HepG2 (cell line): ENCODE measurements around the gene NACAD. TPM values are rescaled to one million over a fixed set of nuclear protein-coding genes. Genes with fewer than 3 reads are reported as not detected.

Experiments
- ATAC-seq: fragments of 200-7000 bp; cut with Tn5 transposase; 3 replicates; pipeline ENCODE4 v1.9.1; 2020; ENCODE audit warnings: mild to moderate bottlenecking, moderate library complexity
- BruUV-seq: library from RNA; stranded (reverse); fragments of 400-500 nt; replicated peaks from 2 replicates; lab custom pipeline; 2021; lab: Mats Ljungman, UMichigan
- CTCF ChIA-PET: fragments of 300-600 bp; formaldehyde crosslinking; extraction: SDS; loops from one replicate; lab custom pipeline; 2021; ENCODE audit warnings: low total read pairs, inconsistent platforms, low intra/inter-chr PET ratio; lab: Yijun Ruan, JAX
- POLR2A ChIA-PET: fragments of 350-600 bp; sonication (Branson Sonifier 250); formaldehyde crosslinking; loops from one replicate; lab custom pipeline; 2020; ENCODE audit warnings: antibody characterized with exemption, inconsistent platforms; lab: Yijun Ruan, JAX
- DNase-seq: peaks from one replicate; pipeline ENCODE4 v3.0.0-alpha.2; 2015; ENCODE audit warnings: low spot score
- FAIRE-seq: peaks from 3 replicates; lab custom pipeline; 2011; peaks lifted over from hg19 to GRCh38; lab: Jason Lieb, UNC
- H2AFZ ChIP-seq: one replicate; pipeline ENCODE4 v1.6.1; 2011; ENCODE audit warnings: low read length, inconsistent platforms
- H3K27ac ChIP-seq: fragments of 300-600 bp; 3 replicates; pipeline ENCODE4 v1.8.0; 2011; ENCODE audit warnings: mixed run types, mild to moderate bottlenecking, mixed read lengths, low read length, inconsistent platforms; ENCODE audit not compliant: insufficient read depth; ENCODE audit errors: extremely low read length
- H3K27me3 ChIP-seq, 2 experiments: fragments of 200-600 bp in 1 of 2; 2 replicates in 1 of 2; 3 replicates in 1 of 2; pipeline versions ENCODE4 v1.6.0 to v1.8.0; 2011; ENCODE audit warnings: low read length in 2 of 2, mild to moderate bottlenecking in 2 of 2, moderate library complexity in 2 of 2, inconsistent platforms in 1 of 2; ENCODE audit not compliant: insufficient read depth in 2 of 2, control insufficient read depth in 1 of 2
- H3K36me3 ChIP-seq, 2 experiments: fragments of 200-600 bp in 1 of 2; replicated peaks in 1 of 2; 2 replicates in 1 of 2; 3 replicates in 1 of 2; pipeline versions ENCODE4 v1.5.1 to v1.8.0; 2011; ENCODE audit warnings: low read length in 2 of 2, inconsistent platforms in 1 of 2; ENCODE audit not compliant: insufficient read depth in 2 of 2, control insufficient read depth in 1 of 2
- H3K4me1 ChIP-seq: 2 replicates; pipeline ENCODE4 v1.5.1; 2012; ENCODE audit warnings: low read length, inconsistent platforms; ENCODE audit not compliant: insufficient read depth
- H3K4me2 ChIP-seq: 2 replicates; pipeline ENCODE4 v1.6.0; 2011; ENCODE audit warnings: low read depth, low read length, inconsistent platforms
- H3K4me3 ChIP-seq, 3 experiments: fragments of 200-600 bp in 1 of 3; sonication (generic), shearing (Covaris generic) in 1 of 3; replicated peaks in 1 of 3; 2 replicates each; pipeline ENCODE4 v1.5.1; 2011 to 2016; ENCODE audit warnings: low read length in 3 of 3, inconsistent platforms in 2 of 3, low read depth in 2 of 3, mild to moderate bottlenecking in 2 of 3, control low read depth in 1 of 3, mixed read lengths in 1 of 3; ENCODE audit not compliant: insufficient read depth in 1 of 3
- H3K79me2 ChIP-seq: one replicate; pipeline ENCODE4 v1.6.1; 2011; ENCODE audit warnings: low read length, inconsistent platforms; ENCODE audit not compliant: insufficient read depth
- H3K9ac ChIP-seq: 2 replicates; pipeline ENCODE4 v1.6.0; 2011; ENCODE audit warnings: mild to moderate bottlenecking, low read depth, low read length, inconsistent platforms; ENCODE audit not compliant: insufficient read depth
- H3K9me3 ChIP-seq: 2 replicates; pipeline ENCODE4 v1.5.1; 2012; ENCODE audit warnings: mild to moderate bottlenecking, low read length
- H4K20me1 ChIP-seq: 2 replicates; pipeline ENCODE4 v1.6.0; 2011; ENCODE audit warnings: inconsistent platforms, mild to moderate bottlenecking, low read length, moderate library complexity; ENCODE audit not compliant: insufficient read depth
- AGO2 ChIP-seq: fragments of 200-400 bp; formaldehyde crosslinking; optimal IDR thresholded peaks from 2 replicates; pipeline ENCODE3; 2017; ENCODE audit warnings: mild to moderate bottlenecking, low read depth, low read length, moderate library complexity
- HINFP ChIP-seq: sonication (generic); formaldehyde crosslinking; IDR thresholded peaks from 2 replicates; pipeline ENCODE4 v1.4.0; 2020; ENCODE audit warnings: low read depth, mild to moderate bottlenecking, missing genetic modification reagents
- MAFG ChIP-seq: sonication (generic); formaldehyde crosslinking; IDR thresholded peaks from 2 replicates; pipeline ENCODE4 v1.5.1; 2020; ENCODE audit warnings: mild to moderate bottlenecking, missing genetic modification reagents
- REXO4 ChIP-seq: sonication (generic); formaldehyde crosslinking; IDR thresholded peaks from 2 replicates; pipeline ENCODE4 v1.8.0; 2022; ENCODE audit warnings: missing genetic modification reagents, mild to moderate bottlenecking, borderline replicate concordance
- ZBTB7A ChIP-seq: sonication (generic); formaldehyde crosslinking; IDR thresholded peaks from 2 replicates; pipeline ENCODE4 v1.8.0; 2022; ENCODE audit warnings: mild to moderate bottlenecking, missing genetic modification reagents
- ZFY ChIP-seq: sonication (generic); formaldehyde crosslinking; IDR thresholded peaks from 2 replicates; pipeline ENCODE4 v1.4.0; 2020; ENCODE audit warnings: missing genetic modification reagents
- ZNF777 ChIP-seq: sonication (generic); formaldehyde crosslinking; IDR thresholded peaks from 2 replicates; pipeline ENCODE4 v1.4.0; 2020; ENCODE audit warnings: missing genetic modification reagents
- WGBS: methylation state at CpG from one replicate; pipeline ENCODE4 v1.1.6; 2017; ENCODE audit warnings: low lambda C conversion rate; 5-methylcytosine and 5-hydroxymethylcytosine counted together
- in situ Hi-C: cut with HindIII; loops from 2 replicates; pipeline ENCODE4 v1.10.0; 2017; ENCODE audit warnings: low pct_unique_long_range_greater_than_20kb; ENCODE audit not compliant: extremely low pct_ligation_motif_present
- intact Hi-C: fragments of 100-400 bp; cut with micrococcal nuclease; formaldehyde crosslinking; loops from one replicate; pipeline ENCODE4 v1.10.0; 2022; ENCODE audit not compliant: unreplicated experiment
- polyA plus RNA-seq, 8 experiments: library from polyadenylated mRNA; depleted of rRNA in 3 of 8; stranded (reverse) in 7 of 8; unstranded in 1 of 8; fragments of >200 nt; fragmentation: Illumina TruSeq in 4 of 8; extraction: Trizol in 4 of 8; gene quantifications; 2 replicates each; pipeline versions ENCODE4 v1.2.1 to v1.2.3, GENCODE V29; 2011 to 2016; ENCODE audit warnings: low read depth in 4 of 8, missing spikeins in 1 of 8, mixed read lengths in 1 of 8; ENCODE audit not compliant: insufficient read depth in 1 of 8
- total RNA-seq, 5 experiments: library from RNA; depleted of rRNA; stranded (reverse); fragments of >200 nt; fragmentation: Illumina TruSeq; extraction: Trizol; gene quantifications; 2 replicates each; pipeline ENCODE4 v1.2.3, GENCODE V29; 2016; ENCODE audit warnings: low read depth in 1 of 5
- TF ChIP-seq, protein P1 (sequence below): sonication (generic); formaldehyde crosslinking; IDR thresholded peaks from 2 replicates; pipeline ENCODE4 v1.4.0; 2020; ENCODE audit warnings: mild to moderate bottlenecking, missing genetic modification reagents

The NACAD gene
- total and polyA plus RNA-seq, 2 of the 13 experiments (the other 11 are each of a cell fraction or from before 2014, with no cell fraction given): 0.04 TPM; not detected in 1

DNA sequence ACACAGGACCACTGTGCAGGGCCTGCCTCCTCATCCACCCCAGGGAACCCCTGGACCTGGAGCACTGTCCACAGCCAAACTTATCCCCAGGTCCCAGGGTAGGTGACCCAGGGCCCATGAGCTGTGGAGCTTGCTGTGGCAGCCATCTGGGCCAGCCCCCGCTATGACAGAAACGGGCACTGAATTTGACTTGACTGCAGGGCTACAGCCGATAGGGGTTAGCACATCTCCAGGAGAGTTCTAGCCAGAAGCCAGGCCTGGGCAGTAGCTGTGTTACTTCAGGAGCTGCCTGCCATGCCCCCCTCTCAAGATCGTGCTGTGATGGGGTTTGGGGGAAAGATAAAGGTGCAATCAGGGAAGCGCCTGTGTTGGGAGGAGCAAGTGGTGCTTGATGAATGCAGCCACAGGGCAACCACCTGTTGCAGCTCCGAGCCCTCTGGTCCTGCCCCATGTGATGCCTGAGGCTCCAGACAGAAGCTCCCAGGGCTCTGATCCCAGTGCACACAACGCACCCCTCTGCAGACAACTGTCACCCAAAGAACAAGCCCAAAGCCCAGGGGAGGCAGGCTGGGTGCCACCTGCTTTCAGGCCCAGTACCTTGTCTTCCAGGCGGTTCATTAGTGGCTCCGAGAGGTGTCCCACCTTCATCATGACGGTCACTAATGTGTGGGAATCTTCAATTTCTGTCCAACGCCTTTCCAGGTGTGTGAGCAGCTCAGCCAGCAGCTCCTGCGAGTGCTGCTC, 16.2 kb upstream of the NACAD start:
- H3K79me2 ChIP-seq: peaks cover 40% of the 10 kb centered on the region
- BruUV-seq: no TSS peak
- H3K36me3 ChIP-seq: peaks cover 63 to 92% of the 10 kb centered on the region in 2 experiments
- no peak overlapping the region for H3K4me2 ChIP-seq
- no peak for TF ChIP-seq ZBTB7A (CRISPR knock-in tag)
- TF ChIP-seq, protein P1, sequence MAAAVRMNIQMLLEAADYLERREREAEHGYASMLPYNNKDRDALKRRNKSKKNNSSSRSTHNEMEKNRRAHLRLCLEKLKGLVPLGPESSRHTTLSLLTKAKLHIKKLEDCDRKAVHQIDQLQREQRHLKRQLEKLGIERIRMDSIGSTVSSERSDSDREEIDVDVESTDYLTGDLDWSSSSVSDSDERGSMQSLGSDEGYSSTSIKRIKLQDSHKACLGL (CRISPR knock-in tag): no peak
- no peak for TF ChIP-seq ZFY
- TF ChIP-seq HINFP: no peak
- TF ChIP-seq MAFG: no peak
- peak; percentile 34 for TF ChIP-seq AGO2
- no peak for TF ChIP-seq REXO4 (CRISPR knock-in tag)
- no peak for TF ChIP-seq ZNF777 (CRISPR knock-in tag)
- TF ChIP-seq, all 625 proteins: peak for 1
- CTCF ChIA-PET: no interaction called here
- POLR2A ChIA-PET: no interaction called here
- DNase-seq: no peak
- no peak for FAIRE-seq
- in situ Hi-C loops (no loop called here), intact Hi-C loops (no loop called here)
- H3K9me3 ChIP-seq: no peaks in the 10 kb centered on the region
- ATAC-seq: no peak
- peaks cover 22% of the 10 kb centered on the region for H4K20me1 ChIP-seq
- H3K4me1 ChIP-seq: peaks cover 36% of the 10 kb centered on the region
- no peak overlapping the region for H3K4me3 ChIP-seq
- no peak overlapping the region for H2AFZ ChIP-seq
- no peaks in the 10 kb centered on the region for H3K27me3 ChIP-seq
- no peak overlapping the region for H3K9ac ChIP-seq
- no peak overlapping the region for H3K27ac ChIP-seq
- 100% methylated on average over 9 of the region's 12 CpGs for WGBS
